Measurements from ENCODE around the gene CAB39L. TPM values are rescaled to one million over a fixed set of nuclear protein-coding genes. Genes with fewer than 3 reads are reported as not detected.

CAB39L gene
- total RNA-seq, 1 donor from 2014 or later, result 10.2 TPM

GRCh38 chr13:49399801-49400472 is 43.9 kb downstream of the CAB39L start:
- DNase-seq (ENCODE audit: low read depth), result peak; percentile 29

DNA sequence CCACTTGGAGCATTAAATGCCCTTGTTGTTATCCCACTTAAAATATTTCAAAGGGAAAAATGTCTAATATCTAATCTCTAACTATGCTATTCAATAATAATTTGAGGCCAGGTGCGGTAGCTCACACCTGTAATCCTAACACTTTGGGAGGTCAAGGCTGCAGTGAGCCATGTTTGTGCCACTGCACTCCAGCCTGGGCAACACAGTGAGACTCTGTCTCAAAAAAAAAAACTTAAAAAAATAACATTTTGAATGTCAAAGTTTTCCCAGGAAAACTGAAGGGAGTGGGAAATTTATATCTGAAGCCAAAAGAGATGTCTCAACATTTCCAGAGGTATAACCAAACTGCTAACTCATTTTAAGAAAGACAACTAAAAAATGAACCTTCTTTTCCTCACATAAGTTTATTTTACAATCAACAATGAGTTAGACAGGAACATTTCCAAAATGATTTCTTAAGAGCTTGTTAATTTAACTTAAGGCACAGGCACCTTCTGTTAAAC is 47.9 kb downstream of the CAB39L start:
- no peak for DNase-seq (ENCODE audit: low read depth)

DNA sequence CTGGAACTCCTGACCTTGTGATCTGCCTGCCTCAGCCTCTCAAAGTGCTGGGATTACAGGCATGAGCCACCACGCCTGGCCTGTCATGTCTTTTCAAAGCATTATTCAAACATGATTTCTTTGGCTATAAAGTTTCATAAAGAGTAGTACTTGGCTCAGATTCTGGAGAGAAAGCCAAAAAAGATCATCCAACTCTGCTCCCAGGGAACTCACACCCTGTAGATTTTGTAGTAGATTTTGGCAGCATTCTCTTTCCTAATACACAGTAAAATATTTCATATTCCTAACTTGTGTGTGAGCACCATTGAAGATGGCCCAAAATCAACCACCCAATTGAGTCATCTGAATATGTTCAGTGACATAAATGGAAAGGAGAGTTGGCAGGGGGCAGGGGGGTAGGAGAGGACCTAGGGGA is 48.4 kb downstream of the CAB39L start:
- DNase-seq (ENCODE audit: low read depth), result no peak

DNA sequence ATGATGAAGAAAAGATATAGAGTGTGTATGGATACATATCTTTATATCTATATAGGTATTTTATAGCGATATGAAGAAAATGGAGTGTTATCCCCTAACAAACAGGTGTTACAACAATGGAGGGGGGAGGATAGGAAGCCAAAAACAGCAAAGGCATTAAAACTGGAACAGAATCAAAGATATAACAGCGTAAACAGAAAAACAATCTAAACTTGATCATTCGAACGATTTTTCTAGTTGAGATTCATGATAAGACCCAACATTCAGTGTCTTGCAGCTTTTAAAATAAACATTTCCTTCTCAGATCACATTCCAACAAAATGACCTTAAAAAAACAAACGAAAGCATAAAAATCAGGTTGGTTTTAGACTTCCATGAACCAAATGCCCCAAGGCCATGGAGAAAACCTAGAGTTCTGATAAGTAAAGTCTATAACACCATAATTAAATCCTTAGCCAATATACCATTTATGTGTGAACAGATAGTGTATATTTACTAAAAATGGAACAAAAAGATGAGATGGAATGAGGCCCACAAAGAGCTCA is 55.7 kb downstream of the CAB39L start:
- peak; percentile 9 for DNase-seq (ENCODE audit: low read depth)

- DNase-seq (ENCODE audit: low read depth), result no peak
Measured at GRCh38 chr13:49386664-49387063, 57.2 kb downstream of the CAB39L start.

- DNase-seq (ENCODE audit: low read depth), result no peak
Measured at GRCh38 chr13:49376121-49376520, 67.7 kb downstream of the CAB39L start.

- peak; percentile 88 for DNase-seq (ENCODE audit: low read depth)
Measured at GRCh38 chr13:49374585-49375290, 69.1 kb downstream of the CAB39L start.

DNA sequence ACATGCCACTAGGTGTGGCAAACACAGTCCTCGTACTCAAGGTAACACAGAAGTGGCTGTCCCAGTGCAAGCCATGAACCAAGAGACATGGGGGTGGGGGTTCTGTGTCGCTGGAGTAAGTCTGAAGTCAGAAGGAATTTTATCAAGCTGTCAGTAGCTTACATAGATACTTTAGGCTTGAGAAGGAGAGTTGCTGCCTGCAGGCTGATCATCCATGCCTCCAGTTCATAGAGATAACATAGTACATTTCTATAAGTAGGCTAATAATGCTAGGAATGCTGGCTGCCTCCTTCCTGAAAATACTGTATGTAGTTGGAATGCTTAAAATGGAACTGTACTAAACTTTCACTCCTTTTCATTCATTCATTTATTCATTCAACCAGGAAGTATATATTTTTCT is 70.1 kb downstream of the CAB39L start:
- no peak for DNase-seq (ENCODE audit: low read depth)

DNA sequence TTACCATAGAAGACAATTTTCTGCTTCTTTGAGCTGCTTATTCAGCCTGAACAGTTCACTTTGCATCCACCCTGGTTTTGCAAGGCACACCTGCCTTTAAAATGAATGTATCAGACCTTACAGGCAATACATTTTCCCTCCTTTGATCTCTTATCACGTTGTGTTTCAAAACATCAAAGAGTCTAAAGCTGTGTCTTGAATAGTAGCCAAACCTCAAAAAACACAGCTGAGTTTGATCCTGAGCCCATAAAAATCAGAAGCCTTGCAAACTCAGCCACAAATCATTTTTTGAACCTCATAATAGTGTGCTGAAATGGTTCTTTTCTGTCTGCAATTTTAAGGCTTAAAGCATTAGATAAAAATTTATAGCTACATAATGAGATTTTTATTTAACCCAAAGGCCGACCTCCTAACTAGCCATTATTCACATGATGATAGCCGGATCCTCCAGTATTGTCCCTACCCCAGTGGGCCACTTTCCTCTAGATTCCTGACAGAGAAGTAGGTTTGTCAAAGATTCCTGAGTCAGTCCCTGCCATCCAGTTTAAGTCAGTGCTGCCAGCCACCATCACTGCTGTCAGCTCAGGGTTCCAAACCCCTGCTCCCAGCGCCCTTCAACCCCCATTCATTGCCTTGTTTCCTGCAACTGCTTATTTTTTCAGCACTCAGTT is 71.8 kb downstream of the CAB39L start:
- DNase-seq (ENCODE audit: low read depth), result peak; percentile 37

GRCh38 chr13:49370371-49370770 is 73.5 kb downstream of the CAB39L start:
- DNase-seq (ENCODE audit: low read depth), result no peak

- no peak for DNase-seq (ENCODE audit: low read depth)
Measured at GRCh38 chr13:49369866-49370265, 74.0 kb downstream of the CAB39L start.

DNA sequence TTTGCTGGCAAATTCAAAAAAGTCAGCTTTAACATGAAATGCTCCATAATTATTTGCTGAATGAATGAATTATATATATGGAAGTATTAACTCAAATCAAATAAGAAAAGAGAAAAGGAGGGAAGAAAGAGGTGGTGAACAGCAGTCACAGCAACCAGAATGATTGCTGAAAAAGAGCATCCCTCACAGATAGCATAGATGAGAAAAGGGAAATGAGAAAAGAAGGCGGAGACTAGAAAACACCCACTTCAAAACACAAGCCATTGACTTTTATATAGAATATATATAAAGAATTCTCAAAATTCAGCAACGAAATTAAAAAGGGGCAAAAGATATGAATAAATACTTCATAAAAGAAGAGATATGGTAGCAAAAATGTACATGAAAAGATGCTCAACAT is 75.2 kb downstream of the CAB39L start:
- no peak for DNase-seq (ENCODE audit: low read depth)

DNA sequence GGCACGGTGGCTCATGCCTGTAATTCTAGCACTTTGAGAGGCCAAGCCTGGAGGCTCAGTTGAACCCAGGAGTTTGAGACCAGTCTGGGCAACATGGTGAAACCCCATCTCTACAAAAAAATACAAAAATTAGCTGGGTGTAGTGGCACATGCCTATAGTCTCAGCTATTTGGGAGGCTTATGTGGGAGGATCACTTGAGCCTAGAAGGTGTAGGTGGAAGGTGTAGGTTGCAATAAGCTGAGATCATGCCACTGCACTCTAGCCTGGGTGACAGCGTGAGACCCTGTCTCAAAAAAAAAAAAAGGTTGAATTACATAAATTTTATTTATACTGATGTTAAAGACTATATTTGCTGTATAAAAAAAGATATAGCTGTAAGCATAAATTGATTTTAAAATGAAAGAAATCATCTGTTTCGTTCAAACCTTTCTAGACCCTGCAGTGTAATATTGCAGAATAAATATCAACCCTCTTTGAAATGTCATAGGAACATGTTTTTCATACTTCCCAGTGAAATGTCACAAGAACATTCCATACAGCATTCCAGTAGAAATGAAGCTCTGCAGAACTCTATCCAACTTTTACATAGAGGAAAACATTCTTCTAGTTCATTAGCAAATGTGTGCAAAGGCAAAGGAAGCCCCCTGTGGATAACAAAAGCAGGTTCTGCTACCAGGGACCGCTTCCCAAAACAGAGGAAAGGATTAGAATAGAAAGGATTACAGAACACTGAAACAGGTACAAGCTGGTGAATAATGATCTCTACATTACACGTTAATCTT is 76.0 kb downstream of the CAB39L start:
- DNase-seq (ENCODE audit: low read depth), result no peak

DNA sequence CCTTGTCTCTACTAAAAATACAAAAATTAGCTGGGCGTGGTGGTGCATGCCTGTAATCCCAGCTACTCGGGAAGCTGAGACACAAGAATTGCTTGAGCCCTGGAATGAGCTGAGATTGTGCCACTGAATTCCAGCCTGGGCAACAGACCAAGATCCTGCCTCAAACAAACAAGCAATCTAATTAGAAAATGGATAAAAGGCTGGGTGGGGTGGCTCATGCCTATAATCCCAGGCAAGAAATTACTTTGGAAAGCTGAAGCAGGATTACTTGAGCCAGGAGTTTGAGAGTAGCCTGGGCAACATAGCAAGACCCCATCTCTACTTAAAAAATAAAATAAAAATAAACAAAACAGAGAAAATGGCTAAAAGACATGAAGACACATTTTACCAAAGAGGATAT is 77.0 kb downstream of the CAB39L start:
- no peak for DNase-seq (ENCODE audit: low read depth)

DNA sequence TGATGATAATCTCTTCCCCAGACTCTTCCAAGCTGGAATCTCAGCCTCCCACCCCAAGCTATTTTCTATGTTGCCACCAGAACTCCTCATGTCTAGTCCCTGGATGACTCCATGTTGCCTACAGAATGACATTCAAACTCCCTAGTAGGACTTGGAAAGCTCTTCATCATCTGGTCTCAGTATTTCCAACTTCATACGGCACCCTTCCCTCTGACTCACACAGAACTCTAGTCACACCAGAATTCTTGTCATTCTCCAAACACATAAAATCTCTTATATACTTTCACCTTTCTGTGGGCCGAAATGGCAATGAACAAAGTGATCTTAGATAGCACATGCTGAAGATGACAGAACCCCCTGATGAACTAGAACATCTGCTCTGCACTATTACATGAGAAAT is 86.2 kb downstream of the CAB39L start:
- peak; percentile 73 for DNase-seq (ENCODE audit: low read depth)

GRCh38 chr13:49356223-49356622 is 87.6 kb downstream of the CAB39L start:
- peak; percentile 91 for DNase-seq (ENCODE audit: low read depth)

DNA sequence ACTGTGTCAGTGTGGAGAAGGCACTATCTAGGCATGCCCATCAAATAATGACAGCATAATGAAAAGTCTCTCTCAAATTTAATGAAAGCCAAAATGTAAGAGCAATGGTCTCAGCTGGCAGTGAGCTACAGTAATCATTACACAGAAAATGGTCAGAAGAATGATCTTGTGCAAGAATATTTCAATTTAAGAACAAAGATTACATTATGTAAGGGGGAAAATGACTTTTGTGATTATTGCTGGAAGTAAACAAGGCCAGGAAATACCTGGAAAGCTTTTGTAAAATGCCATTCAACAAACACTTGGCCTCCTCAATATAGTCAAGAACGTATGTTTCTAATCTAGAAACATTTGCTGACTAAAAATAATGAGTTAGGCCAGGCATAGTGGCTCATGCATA is 89.1 kb downstream of the CAB39L start:
- no peak for DNase-seq (ENCODE audit: low read depth)

GRCh38 chr13:49353908-49354307 is 90.0 kb downstream of the CAB39L start:
- DNase-seq (ENCODE audit: low read depth), result no peak

DNA sequence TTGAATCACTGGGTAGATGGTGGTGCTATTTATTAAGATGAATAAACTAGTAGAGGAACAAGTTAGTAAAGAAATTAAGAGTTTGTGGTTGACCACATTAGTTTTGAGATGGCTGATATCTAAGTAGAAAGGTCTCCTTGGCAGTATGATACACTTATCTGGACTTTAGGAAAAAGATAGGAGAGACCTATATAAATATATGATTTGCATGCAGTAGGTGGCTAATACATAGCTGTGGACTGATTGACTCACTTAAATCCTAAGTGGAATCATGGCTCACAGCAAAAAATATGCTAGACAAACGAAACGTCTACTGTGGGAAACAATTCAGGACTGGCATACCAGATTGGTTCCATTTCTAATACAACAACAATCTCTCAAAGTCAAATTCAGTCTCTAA is 92.0 kb downstream of the CAB39L start:
- no peak for DNase-seq (ENCODE audit: low read depth)

DNA sequence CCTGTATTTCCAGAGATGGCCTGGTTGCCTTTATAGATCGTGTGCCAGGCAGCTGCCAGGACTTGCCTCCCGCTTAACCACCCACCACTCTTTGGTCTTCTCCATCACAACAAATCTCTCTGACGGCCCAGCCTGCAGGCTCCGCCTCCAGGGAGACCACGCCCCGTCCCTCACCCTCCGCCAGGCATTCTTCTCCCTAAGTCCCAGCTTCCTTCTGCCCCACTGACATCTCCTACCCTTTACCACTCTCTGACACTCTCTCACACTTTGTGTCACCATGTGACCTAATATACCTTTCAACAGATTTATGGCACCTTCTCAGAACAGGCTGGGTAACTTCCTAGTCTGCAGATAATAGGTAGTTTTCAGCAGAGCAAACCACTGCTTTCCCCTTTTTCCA is 95.1 kb downstream of the CAB39L start:
- DNase-seq (ENCODE audit: low read depth), result no peak

DNA sequence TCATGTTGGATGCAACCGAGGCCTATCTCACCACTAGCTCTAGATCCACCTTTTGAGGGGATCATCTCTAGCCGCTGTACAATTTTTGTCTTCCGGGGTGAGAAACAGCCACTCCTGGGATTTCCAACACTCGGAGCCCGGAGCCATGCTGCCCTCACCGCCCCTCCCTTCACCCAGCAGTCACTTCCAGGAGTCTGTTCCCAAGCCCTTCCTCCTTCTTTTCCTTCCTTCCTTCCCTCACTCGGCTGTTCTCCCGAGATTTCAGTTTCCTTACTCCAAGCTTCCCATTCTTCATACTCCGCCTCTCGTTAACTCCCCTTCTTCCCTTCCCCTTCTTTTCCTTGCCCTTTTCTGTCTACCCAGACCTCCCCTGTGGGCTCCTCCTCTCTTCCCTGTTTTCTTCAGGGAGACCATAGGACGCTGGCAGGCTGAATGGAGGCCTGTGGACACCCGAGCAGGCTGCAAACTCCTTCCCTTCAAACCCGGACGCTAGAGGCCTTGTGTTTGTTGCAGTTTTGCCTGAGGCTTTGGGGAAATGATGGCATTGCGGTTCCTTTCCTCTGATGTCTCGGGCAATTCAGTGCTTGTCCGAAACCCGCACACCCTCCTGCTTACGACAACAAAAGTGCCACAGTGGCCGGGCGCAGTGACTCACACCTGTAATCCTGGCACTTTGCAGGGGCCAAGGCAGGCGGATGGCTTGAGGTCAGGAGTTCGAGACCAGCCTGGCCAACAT is 96.0 kb downstream of the CAB39L start:
- DNase-seq (ENCODE audit: low read depth), result no peak

Data from renal cortical epithelial cell (primary cell).